Gastroesophageal sphincter (tissue), 4 donors: ENCODE results near the gene SCAF4. TPM values are rescaled to one million over a fixed set of nuclear protein-coding genes. Genes with fewer than 3 reads are reported as not detected.

Experiments
- ATAC-seq: fragments of 150-250 bp; one replicate; pipeline ENCODE4 v1.9.1; 2016; ENCODE audit warnings: mild to moderate bottlenecking, moderate library complexity
- H3K27ac ChIP-seq, 4 donors: fragments of 200-600 bp; sonication (generic) in 3 of 4; 1 replicate in 3 of 4; 2 replicates in 1 of 4; pipeline ENCODE4 v1.5.1; 2016 to 2019
- H3K27me3 ChIP-seq: fragments of 200-600 bp; sonication (generic); one replicate; pipeline ENCODE4 v1.5.1; 2019
- H3K36me3 ChIP-seq, 2 donors: fragments of 200-600 bp; sonication (generic); one replicate each; pipeline ENCODE4 v1.5.1; 2019; ENCODE audit warnings: control low read depth in 1 of 2
- H3K4me1 ChIP-seq, 3 donors: fragments of 200-600 bp; sonication (generic); 1 replicate in 2 of 3; 2 replicates in 1 of 3; pipeline ENCODE4 v1.5.1; 2016 to 2019; ENCODE audit warnings: control low read depth in 2 of 3
- H3K4me3 ChIP-seq, 2 donors: fragments of 200-600 bp; sonication (generic); one replicate each; pipeline ENCODE4 v1.5.1; 2019; ENCODE audit warnings: mild to moderate bottlenecking in 1 of 2, moderate library complexity in 1 of 2
- H3K9me3 ChIP-seq, 3 donors: fragments of 200-600 bp; sonication (generic); one replicate each; pipeline ENCODE4 v1.5.1; 2017 to 2019; ENCODE audit warnings: control low read depth in 2 of 3
- CTCF ChIP-seq, 4 experiments: fragments of 200-600 bp in 2 of 4; fragments of 450-650 bp in 2 of 4; sonication (generic) in 1 of 4; IDR thresholded peaks; one replicate each; pipeline ENCODE4 v1.5.1; 2017 to 2019; ENCODE audit warnings: antibody characterized with exemption in 4 of 4, mild to moderate bottlenecking in 2 of 4, moderate library complexity in 2 of 4
- EP300 ChIP-seq: sonication (generic); formaldehyde crosslinking; IDR thresholded peaks from one replicate; pipeline ENCODE4 v1.6.1; 2017; ENCODE audit warnings: antibody characterized with exemption, mild to moderate bottlenecking
- POLR2A ChIP-seq, 2 donors: fragments of 450-650 bp; IDR thresholded peaks; one replicate each; pipeline ENCODE4 v1.6.1; 2017; ENCODE audit warnings: antibody characterized with exemption in 2 of 2, mild to moderate bottlenecking in 2 of 2, moderate library complexity in 1 of 2
- POLR2AphosphoS5 ChIP-seq: sonication (generic); formaldehyde crosslinking; IDR thresholded peaks from one replicate; pipeline ENCODE4 v1.6.1; 2017; ENCODE audit warnings: antibody characterized with exemption
- WGBS, 2 donors: methylation state at CpG; one replicate each; pipeline ENCODE4 v1.1.5; 2018; ENCODE audit warnings: low coverage in 1 of 2; 5-methylcytosine and 5-hydroxymethylcytosine counted together
- total RNA-seq, 4 donors: library from RNA; depleted of rRNA; stranded (reverse); fragments of >200 nt; gene quantifications; one replicate each; pipeline ENCODE4 v1.1.0, GENCODE V29; 2016

The SCAF4 gene
- total RNA-seq, 4 donors from 2014 or later, result 10.7 to 19.9 (median 16.1) TPM

- TF ChIP-seq POLR2A (IDR thresholded peaks at IDR 0.05) (no peak), CTCF (IDR thresholded peaks at IDR 0.05) (no peak), POLR2AphosphoS5 (no peak), EP300 (no peak)
- Histone ChIP-seq H3K4me1 (peaks cover 5 to 64% (median 23%) of the 10 kb centered on the region in 3 donors), H3K27ac (peak overlapping the region; percentile 73 to 99 (median 96)), H3K4me3 (peak overlapping the region; percentile 58 to 99), H3K36me3 (no peaks in the 10 kb centered on the region), H3K27me3 (no peaks in the 10 kb centered on the region), H3K9me3 (no peaks in the 10 kb centered on the region)
- WGBS, 2 donors, result 0% methylated on average over 6 of the region's 86 CpGs; no CpG with 5 or more reads in 1 of the 2 donors
- ATAC-seq, result peak; percentile 33
These were observed 662 bp downstream of the SCAF4 start for GRCh38 chr21:31731056-31731856.

GRCh38 chr21:31730712-31731055 is 1.2 kb downstream of the SCAF4 start:
- ATAC-seq, result no peak
- WGBS, 2 donors, result 0% methylated on average over 6 to 14 of the region's 14 CpGs
- Histone ChIP-seq H3K4me3 (peak overlapping the region; percentile 58 to 99), H3K27me3 (no peaks in the 10 kb centered on the region), H3K27ac (peak overlapping the region; percentile 73 to 99 (median 96)), H3K36me3 (no peaks in the 10 kb centered on the region), H3K9me3 (no peaks in the 10 kb centered on the region), H3K4me1 (peaks cover 5 to 66% (median 23%) of the 10 kb centered on the region in 3 donors)
- TF ChIP-seq EP300, result no peak
- TF ChIP-seq POLR2A (IDR thresholded peaks at IDR 0.05), result no peak
- no peak for TF ChIP-seq CTCF (IDR thresholded peaks at IDR 0.05)
- TF ChIP-seq POLR2AphosphoS5, result no peak

- TF ChIP-seq EP300 (no peak), POLR2AphosphoS5 (no peak), CTCF (IDR thresholded peaks at IDR 0.05) (no peak), POLR2A (IDR thresholded peaks at IDR 0.05) (no peak)
- no peaks in the 10 kb centered on the region for H3K27me3 ChIP-seq
- 43 to 51% methylated on average over 4 of the region's 4 CpGs for WGBS, 2 donors
These were observed 2.1 kb downstream of the SCAF4 start for GRCh38 chr21:31729622-31730343.

GRCh38 chr21:31728952-31729351 is 3.0 kb downstream of the SCAF4 start:
- no peaks in the 10 kb centered on the region for H3K9me3 ChIP-seq
- H3K4me1 ChIP-seq, result peaks cover 5 to 82% (median 23%) of the 10 kb centered on the region in 3 donors
- H3K4me3 ChIP-seq, result no peak overlapping the region
- 42 to 44% methylated on average over 3 of the region's 3 CpGs for WGBS, 2 donors
- no peaks in the 10 kb centered on the region for H3K27me3 ChIP-seq
- no peak overlapping the region for H3K27ac ChIP-seq
- ATAC-seq, result no peak
- TF ChIP-seq POLR2AphosphoS5 (no peak), EP300 (no peak), POLR2A (IDR thresholded peaks at IDR 0.05) (no peak), CTCF (IDR thresholded peaks at IDR 0.05) (no peak)
- H3K36me3 ChIP-seq, result no peaks in the 10 kb centered on the region

More at GRCh38 chr21:31729622-31730343, 2.1 kb downstream of the SCAF4 start:
- Histone ChIP-seq H3K4me1 (peaks cover 5 to 75% (median 23%) of the 10 kb centered on the region in 3 donors), H3K4me3 (peak overlapping the region in 1 of 2 donors; percentile 99), H3K27ac (no peak overlapping the region), H3K9me3 (no peaks in the 10 kb centered on the region), H3K36me3 (no peaks in the 10 kb centered on the region)
- no peak for ATAC-seq
